ENCODE measurements around the gene UGT1A5.

Gene UGT1A5

GRCh38 chr2:233822101-233822771 lies 109.5 kb downstream of the UGT1A5 start:
- no peak for DNase-seq (ENCODE audit: low spot score)
- no peak for TF ChIP-seq CTCF (IDR thresholded peaks at IDR 0.05; ENCODE audit: extremely low read depth, missing control alignments)

Measured in GM20000 (cell line).